Measurements from ENCODE around the gene FRY.
"Not testable (repeated sequence)": the region's sequence is repeated elsewhere in the genome, so short reads cannot be mapped to it uniquely, and the experiment has no call there.

The FRY gene

DNA sequence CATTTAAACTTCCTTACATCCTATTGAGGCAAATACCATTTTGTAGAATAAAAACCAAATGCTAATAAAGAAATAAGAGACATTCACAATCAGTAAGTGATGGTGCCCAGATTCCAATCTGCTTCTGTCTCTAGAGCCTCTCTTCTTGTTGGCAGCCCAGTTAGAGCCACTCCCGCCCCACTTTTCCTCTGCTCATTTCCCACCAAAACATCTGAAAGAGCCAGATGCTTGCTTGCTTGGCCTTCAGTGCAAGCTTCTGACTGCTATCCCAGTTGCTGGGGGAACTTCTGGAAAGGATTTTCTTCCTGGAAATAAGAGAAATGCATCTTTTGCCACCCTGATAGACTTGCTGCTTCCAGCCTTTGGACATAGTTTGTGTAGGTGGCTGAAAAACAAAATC lies 12.9 kb downstream of the FRY start:
- no peak for DNase-seq

DNA sequence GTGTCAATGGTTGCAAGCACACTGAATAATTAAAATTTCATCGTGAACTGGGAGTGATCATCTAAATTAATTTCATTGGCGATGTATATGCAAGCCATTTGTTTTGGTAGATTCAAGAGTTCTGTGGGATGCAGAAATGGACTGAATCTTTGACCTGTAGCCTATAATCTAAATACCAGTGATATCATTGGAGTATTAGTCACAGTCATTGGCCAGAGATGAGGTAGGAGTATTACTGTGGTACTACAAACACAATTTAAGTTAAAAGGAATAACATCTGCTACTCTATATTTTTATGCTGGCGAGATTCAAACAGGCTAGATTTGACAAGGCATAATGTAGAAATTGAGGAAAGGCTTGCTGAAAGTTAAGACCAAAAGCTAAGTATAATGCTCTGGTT lies 14.0 kb downstream of the FRY start:
- no peak for DNase-seq

DNA sequence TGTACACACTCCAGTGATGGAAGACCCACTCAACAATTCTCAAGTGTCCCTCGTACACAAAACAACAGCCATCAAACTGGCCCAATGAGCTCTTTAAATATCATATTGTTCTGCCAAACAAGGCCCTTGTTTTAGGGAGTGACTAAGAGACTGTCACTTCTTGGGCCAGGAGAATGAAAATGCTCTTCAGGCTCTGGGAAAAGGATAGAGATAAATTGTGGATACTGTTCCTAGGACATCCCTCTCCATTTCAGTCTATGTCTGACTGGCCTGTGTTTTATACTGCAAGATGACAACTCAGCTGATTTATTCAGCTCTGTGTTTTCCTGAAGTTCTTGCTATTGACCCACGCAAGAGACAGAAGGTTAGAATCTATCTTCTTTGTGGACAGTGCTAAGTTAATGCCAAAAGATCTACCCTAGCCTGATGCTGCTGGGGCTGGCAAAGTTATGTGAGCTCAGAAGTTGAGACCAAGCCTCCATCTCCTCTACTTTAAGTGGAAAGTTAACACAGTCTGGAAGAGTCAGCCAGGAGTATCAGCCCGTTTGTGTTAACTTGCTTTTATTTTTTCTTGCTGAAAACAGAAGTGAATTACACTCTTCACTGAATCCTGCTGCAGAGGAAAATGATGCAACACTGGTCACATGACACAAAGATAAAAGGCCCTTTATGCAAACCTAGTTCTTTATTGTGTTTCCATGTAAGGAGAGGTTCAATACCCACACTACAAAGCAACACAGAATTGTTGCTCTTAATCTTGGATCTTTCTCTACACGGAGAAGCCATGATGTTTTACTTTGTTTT lies 14.6 kb downstream of the FRY start:
- peak; percentile 17 for DNase-seq

DNA sequence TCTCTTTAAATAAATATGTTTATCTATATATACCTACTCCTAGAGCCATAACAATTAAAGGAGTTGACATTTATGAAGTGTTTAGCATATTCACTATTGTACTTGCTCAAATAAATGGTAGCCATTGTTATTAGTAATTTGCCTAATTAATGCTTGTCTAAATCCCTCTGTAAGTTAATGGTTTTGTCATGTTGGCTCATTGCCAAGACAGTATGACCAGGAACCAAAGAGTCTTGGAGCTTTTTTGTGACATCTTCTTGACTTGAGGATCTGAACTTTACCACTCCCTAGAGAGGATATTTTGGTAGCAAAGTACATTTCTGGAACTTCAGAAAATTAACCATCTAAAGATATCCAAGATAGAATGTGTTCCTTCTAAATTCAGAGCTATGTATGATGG lies 15.5 kb downstream of the FRY start:
- no peak for DNase-seq

DNA sequence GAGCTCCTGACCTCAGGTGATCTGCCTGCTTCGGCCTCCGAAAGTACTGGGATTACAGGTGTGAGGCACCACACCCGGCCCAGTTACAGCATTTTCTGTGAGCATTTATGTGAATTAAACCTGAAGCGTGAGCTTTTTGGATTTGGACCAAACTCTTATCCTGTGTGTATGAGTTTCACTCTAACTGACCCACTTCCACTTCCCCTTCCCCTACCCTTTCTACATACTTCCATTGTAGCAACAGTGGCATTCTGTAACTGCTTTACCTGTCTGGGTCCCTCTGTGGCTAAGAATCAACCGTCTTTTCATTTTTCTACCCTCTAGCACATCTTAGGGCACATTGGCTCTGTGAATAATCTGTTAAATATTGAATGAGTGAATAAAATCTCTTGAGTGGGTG lies 16.2 kb downstream of the FRY start:
- DNase-seq = no peak

DNA sequence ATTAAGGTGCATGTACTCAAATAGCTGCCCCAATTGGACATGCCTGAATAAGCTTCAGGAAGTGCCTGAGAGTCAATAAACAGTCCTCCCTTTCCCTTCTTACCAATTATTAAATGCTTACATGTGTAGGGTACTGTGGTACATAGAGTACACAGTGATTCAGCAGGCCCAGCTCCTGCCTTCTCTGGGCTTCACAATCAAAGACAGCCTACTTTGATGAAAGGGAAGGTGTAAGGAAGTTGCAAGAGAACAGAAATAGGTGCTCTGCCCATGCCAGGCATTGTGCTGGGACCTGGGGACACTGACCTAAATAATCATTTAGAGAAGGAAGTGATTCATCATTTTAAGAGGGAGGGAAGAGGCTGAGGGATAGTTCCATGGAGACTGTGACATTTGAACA lies 17.2 kb downstream of the FRY start:
- DNase-seq = no peak

DNA sequence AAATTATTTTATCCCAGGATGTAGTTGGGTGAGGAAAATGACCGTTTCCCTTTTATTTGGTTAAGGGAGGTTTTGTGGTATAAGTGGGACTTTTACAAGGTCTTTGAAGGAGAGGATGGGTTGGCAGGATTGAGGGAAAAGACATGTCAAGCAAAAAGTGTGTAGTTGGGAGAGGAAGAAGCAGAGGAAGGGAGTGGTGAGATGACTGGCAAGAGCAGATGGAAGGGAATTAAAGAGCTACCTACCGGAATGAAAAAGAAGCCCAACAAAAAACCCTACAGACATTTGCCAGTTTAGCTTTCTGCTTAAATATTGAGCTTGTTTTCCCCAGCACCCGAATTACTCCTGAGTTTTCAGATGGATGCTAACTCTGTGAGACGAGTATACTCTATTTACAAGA lies 19.6 kb downstream of the FRY start:
- no peak for DNase-seq

DNA sequence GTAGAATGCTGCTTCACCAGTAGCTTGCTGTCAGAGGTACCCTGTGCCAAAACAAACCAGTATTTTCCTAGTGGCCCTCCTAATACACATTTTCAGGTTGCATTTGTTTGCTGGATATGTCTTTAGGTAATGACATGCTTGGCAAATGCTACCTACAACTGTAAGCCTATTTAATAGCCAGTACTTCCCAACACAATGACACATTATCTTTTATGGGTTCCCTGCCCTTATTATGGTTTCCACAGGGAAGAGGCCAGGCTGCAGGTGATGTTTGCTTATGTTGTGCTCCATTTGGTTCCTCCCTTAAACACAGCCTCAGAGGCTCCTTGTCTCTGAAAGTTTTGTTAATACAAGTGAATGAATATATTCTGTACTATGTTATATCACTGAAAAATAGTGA lies 24.7 kb downstream of the FRY start:
- no peak for DNase-seq

DNA sequence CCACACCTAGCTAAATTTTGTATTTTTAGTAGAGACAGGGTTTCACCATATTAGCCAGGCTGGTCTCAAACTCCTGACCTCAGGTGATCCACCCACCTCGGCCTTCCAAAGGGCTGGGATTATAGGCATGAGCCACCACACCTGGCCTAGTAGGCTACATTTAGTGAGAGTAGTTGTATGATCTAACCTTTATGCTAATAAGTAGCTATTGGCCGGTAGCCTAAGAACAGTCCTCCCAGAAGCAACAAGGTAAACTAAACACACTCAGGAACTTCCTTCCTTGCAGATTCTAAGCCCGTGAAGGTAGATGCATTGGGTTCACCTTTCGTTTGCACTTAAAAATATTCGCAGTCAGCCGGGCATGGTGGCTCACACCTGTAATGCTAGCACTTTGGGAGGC lies 25.8 kb downstream of the FRY start:
- DNase-seq = not testable (repeated sequence)

DNA sequence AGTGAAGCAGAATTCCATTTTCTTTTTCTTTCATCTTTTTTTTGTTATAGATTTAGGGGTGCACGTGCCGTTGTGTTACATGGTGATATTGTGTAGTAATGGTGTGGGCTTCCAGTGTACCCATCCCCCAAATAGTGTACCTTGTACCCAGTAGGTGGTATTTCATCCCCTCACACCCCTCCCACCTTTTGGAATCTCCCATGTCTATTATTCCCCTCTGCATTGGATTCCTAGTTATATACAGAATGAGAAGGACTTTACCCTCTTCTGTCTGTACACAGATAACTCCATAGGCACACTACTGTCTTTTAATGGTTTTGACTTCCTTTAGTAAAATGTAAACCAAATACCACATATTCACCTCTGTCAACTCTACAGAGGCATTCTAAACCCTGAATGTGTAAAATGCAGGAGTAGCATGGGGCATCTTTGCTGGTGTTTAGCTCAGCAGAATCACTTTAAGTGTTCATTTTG lies 28.0 kb downstream of the FRY start:
- no peak for DNase-seq

DNA sequence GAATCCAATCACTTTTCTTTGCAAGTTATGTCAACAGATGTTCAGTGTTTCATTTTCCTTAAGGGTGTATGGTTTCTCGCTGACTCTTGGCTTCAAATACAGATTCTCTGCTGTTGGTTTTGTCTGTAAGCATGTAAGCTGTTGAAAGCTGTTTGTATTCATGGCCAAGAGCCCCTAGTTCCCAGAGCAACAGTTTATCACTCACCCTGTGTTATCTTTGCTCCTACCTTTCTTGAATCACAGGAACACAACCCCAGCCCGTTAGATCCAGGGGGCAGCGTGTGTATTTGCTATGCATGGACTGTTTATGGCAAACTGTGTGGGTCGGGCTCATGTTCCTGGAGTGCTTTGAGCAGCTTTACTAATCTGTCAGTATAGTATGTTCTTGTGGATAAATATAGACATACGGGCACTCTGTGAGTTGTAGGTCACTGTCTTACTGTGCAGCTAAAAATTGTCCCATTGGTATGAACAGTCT lies 28.9 kb downstream of the FRY start:
- no peak for DNase-seq

DNA sequence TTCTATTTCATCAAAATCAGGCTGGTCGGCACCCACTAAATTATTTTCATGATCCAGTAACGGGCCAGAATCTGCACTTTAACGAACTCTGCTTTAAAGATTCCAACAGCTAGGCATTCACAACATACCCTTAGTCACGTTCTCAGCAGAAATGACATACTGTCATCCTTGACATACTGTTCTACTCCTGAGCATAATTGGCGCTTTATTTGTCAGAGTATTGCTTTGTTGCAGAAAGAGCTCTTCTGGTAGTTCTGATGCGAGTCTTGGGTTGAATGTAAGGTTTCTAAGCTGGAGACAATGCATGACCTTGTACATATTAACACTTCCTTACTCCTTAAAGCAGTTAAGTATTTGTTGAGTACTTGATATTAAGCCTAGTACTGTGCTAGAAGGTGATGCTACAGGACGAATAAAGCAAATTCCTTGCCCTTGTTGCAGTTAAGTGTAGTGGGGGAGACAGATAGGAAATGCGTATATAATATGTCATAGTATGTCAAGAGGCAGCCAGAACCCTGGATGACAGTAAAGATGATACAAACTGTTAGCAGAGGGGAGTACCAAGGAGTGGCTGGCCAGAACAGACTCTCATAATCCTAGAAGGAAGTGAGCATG lies 32.2 kb downstream of the FRY start:
- no peak for DNase-seq

DNA sequence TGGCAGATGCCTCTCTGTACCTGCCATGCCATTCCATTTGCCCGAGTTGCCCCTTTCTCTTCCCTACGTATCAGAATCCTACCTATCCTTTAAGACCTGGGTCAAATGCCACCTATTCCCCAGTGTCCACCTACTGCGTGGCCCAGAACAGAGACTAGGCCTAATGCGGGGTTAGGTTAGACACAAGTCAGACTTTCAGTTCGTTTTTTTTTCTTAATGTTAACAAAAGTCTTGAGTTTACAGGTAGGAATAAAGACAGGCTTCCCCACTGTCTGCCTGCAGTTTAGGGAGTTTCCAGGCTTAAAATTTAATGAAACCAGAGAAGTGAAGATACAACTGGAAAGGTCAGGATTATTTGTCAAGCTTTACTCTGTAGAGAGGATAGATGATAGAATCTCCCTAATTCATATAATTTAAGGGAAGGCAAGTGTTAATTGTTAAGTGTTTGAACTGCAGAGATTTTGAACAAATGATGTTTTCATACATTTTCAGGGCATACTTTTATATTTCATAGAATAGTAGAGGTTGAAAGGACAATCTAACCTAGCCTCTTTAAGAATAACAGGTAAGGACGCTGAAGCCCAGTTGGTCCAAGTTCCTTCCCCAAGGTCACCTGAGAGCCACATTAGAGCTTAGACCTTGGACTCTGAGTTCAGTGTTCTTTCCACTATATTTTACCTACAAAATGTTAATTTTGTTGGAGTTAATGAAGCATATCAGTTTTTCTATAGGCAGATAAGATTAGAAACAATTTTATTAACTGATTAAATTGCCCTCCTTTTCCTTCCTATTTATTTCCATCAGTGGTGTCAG lies 35.8 kb downstream of the FRY start:
- no peak for DNase-seq

DNA sequence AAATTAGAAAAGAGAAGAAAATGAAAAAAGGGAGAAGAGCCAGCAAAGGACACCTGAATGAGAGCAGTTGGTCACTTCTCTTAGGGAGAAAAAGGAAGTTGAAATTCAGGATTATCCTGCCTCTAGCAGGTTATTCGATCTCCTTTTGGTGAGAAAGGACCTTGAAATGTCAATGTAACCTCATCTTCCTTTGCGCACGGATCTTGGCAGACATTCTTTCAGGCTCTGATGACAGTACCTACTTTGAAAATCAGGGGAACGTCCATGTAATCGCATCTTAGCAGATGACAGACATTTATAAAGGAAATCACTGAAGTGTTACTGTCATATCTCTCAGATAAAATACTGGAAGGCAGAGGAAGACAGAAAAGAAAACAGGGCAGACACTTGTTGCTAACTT lies 36.7 kb downstream of the FRY start:
- no peak for DNase-seq

DNA sequence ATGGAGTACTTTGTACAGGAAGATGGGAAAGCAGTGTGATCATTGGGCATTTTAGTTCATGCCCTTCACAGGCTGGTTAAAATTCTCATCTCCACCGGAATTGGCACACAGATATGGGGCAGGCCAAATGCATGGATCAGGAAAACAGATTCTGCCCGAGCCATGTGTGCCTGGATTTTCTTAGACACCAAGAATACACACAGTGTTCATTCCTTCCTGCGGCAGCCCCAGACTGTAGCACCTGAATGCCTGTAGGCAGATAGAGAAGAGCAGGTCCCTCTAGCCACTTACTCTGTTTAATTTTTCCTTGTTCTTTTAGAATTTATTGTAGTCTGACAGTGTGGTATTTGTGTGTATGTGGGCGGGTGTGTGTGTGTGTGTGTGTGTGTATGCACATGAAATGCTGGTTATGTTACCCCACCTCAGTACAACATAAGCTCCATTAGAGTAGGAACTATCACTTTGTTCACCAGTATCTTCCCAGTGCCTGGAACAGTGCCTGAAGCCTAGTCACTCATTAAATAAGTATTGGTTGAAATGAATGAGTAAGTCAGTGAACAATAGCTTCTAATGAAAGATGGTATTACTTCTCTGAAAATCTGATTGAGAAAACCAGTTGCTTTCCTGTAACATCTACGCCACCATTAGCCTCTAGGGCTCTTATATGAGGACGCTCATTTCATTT lies 41.7 kb downstream of the FRY start:
- no peak for DNase-seq

DNA sequence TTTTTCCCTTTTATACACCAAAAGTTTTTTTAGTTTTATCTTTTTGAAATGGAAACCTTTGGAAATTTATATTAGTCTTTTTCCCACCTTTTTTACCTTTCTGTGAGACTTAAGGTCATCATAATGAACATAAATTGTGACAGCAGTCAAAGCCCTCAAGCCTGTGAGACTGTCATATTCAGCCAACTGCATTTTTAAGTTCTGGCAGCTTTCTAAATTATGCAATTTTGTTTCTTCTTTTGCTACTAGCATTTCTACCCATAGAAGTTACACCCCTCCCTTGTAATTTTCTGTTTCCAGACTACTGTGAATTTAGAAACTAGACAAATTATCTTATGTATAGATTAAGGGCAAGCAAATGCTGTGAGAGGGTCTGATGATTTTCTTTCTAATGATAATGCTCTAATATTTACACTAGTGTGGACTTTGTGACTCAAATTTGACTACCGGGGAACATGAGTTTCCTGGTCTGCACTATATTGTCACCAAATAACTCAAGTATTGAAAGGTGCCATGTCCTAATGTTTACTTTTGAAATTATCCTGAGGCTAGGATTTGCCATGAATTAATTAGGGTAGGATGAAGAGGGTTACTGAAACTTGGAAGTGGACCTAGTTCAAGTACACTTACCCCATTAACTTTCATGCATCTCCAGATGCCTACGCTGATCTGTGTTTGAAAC lies 43.7 kb downstream of the FRY start:
- no peak for DNase-seq

DNA sequence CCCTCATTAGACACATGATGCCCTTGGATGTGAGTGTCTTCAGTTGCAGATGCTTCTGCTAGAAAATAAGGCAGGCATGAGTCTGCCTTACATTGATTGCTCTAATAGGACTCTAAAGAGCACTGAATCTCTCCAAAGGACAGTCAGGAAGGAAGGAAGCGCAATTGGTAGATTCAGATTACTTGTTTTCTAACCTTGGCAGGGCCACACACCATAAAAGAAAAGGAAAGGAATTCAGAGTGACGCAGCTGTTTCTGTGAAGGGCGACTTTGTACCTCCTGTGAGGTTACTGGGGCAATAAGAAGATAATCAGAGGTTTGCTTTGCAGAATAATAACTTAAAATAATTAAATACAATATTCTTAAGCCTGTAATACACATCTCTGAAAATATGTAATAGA lies 48.0 kb downstream of the FRY start:
- no peak for DNase-seq

DNA sequence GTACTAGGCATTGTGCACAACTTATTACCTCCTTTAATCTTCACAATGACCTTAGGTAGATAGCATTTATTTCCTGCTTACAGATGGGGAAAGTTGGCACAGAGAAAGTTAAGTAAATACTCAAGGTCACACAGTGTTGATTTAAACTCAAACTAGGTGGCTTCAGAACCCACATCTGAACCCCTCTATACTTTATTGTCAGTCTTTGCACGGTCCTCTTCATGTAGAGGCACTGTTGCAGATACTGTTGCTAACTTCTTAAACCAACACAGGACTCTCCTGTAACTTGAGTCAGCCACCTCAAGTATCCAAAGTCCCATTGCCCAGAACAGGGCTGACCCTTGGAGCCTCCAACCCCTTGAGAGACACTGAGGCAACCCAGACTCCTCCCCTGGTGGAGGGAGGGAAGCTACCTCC lies 48.8 kb downstream of the FRY start:
- no peak for DNase-seq

DNA sequence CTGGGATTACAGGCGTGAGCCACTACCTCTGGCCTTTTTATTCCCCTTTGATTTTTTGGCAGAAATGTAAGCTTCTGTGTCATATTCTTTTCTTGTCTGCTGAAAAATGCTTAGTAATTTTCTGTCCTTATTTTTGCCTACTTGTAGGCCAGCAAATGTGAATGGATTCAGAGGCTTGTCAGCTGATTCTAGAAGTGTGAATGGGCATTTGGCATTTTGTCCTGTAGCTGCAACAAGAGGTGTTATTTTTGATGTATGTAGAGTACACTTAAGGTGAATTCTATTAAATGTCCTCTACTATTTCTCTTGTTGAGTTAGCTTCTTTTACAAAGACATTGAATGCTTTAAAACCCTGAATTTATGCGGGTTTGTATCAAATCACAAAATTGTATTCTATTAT lies 50.0 kb downstream of the FRY start:
- no peak for DNase-seq

DNA sequence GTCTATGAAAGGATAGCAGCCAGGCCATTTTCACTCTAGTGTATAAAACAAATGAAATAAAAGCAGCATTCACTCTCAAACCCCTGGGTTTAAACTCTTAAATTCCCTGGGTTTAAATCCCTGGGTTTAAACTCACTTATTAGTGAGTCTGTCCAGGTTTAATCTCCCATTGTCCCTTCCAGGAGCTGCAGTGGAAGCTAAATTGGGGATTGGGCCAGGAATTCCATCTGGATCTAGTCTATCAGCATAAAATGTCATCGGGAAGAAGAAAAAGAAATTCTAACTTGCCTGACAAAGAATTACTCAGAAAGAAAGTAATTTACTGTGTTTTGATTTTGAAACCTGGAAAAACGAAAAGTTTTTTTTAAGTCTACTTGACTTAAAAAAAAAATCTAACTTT lies 54.8 kb downstream of the FRY start:
- no peak for DNase-seq

DNA sequence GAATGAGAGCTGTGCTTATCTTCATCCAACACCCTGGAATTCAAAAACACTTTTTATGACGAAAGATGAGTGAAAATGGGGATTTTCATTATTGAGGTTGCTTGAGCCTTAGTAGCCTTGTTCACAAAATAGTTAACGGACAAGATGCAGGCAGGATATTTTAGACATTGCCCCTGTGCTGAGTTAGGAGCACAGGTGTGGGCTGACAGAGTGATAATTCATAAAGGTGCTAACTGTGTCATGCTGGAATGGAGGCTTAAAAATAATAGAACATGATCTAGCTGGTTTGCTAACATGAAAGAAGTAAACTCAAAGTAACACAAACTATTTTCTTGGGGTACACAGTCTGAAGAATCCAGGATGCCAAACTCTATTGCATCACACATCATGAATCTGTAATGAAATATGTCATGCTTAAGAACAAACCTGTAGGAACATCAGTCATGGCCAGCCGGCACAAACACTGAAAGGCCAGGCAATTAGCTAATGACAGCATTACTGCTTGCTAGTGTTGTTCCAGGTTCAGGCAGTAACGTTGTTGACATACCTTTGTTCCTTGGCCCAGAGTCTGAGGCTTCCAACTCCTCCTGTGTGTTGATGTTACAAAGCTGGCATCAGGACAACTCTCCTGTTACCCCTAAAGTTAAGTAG lies 55.3 kb downstream of the FRY start:
- no peak for DNase-seq
